RWPE1 (cell line): Measurements from ENCODE around the gene AFG1L.
"Not testable (repeated sequence)": the region's sequence is repeated elsewhere in the genome, so short reads cannot be mapped to it uniquely, and the experiment has no call there.

Experiments used
- CTCF ChIA-PET: fragments of 350-600 bp; sonication (Branson Sonifier 250); formaldehyde crosslinking; extraction: SDS; loops from one replicate; lab custom pipeline; 2021; lab: Yijun Ruan, JAX
- POLR2A ChIA-PET: fragments of 400-600 bp; formaldehyde crosslinking; extraction: SDS; loops from one replicate; lab custom pipeline; 2020; ENCODE audit warnings: antibody characterized with exemption; ENCODE audit not compliant: low non-redundant PET; lab: Yijun Ruan, JAX
- DNase-seq: peaks from one replicate; pipeline ENCODE4 v3.0.0; 2012; ENCODE audit warnings: low spot score
- H3K27ac ChIP-seq: fragments of 450-650 bp; 2 replicates; pipeline ENCODE4 v1.5.1; 2017
- CTCF ChIP-seq: fragments of 450-650 bp; conservative IDR thresholded peaks from 2 replicates; pipeline ENCODE4 v1.5.1; 2017; ENCODE audit warnings: low read depth, mild to moderate bottlenecking

Gene AFG1L

GRCh38 chr6:108268845-108269244 lies 26.0 kb upstream of the AFG1L start:
- ChIA-PET POLR2A (no interaction called here), CTCF (no interaction called here)
- TF ChIP-seq CTCF, result no peak
- no peak overlapping the region for H3K27ac ChIP-seq
- no peak for DNase-seq

- DNase-seq, CTCF ChIA-PET, POLR2A ChIA-PET, H3K27ac ChIP-seq: not testable (repeated sequence)
Measured at GRCh38 chr6:108269955-108270354, 24.9 kb upstream of the AFG1L start.

GRCh38 chr6:108274546-108274945 lies 20.3 kb upstream of the AFG1L start:
- ChIA-PET CTCF (no interaction called here), POLR2A (no interaction called here)
- TF ChIP-seq CTCF, result no peak
- no peak for DNase-seq
- no peak overlapping the region for H3K27ac ChIP-seq

GRCh38 chr6:108275976-108276375 lies 18.9 kb upstream of the AFG1L start:
- DNase-seq, result no peak
- ChIA-PET POLR2A (no interaction called here), CTCF (no interaction called here)
- no peak overlapping the region for H3K27ac ChIP-seq
- no peak for TF ChIP-seq CTCF

- no peak overlapping the region for H3K27ac ChIP-seq
- ChIA-PET CTCF (no interaction called here), POLR2A (no interaction called here)
- DNase-seq, result no peak
- no peak for TF ChIP-seq CTCF
Measured at GRCh38 chr6:108277295-108277694, 17.6 kb upstream of the AFG1L start.

GRCh38 chr6:108277831-108278230 lies 17.0 kb upstream of the AFG1L start:
- ChIA-PET POLR2A (no interaction called here), CTCF (no interaction called here)
- TF ChIP-seq CTCF, result no peak
- H3K27ac ChIP-seq, result no peak overlapping the region
- no peak for DNase-seq

- ChIA-PET CTCF (no interaction called here), POLR2A (no interaction called here)
- no peak for DNase-seq
- TF ChIP-seq CTCF, result no peak
- H3K27ac ChIP-seq, result no peak overlapping the region
Measured at GRCh38 chr6:108285381-108285780, 9.5 kb upstream of the AFG1L start.
